Breast epithelium (tissue), 3 donors: Measurements from ENCODE around the gene C11orf52.

Experiments
- POLR2A ChIP-seq: fragments of 450-650 bp; IDR thresholded peaks from one replicate; pipeline ENCODE4 v1.6.1; 2016; ENCODE audit warnings: antibody characterized with exemption, mild to moderate bottlenecking, moderate library complexity
- TF ChIP-seq, protein P1 (sequence below), 3 donors: fragments of 450-650 bp; IDR thresholded peaks; one replicate each; pipeline ENCODE4 v1.5.1; 2016 to 2017; ENCODE audit warnings: antibody characterized with exemption in 3 of 3, mild to moderate bottlenecking in 3 of 3, moderate library complexity in 3 of 3

DNA sequence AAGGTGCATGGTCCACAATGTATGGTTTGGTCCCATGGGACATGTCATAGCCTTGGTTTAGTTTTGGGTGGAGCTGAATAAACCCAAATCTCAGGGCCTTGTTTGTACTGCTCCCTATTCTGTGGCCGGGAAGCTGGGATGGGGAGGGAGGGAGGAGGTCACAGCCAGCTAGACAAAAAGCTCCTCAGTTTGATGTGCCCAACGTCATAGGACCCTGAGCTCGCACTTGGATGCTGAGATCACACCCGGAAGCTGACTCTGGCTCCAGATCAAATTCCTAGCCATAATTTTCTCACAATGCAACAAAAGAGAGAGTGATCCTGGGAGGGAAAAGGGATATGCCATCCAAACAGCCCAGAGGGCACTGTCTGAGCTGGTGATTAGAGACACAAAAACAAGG lies 4.7 kb upstream of the C11orf52 start:
- no peak for TF ChIP-seq POLR2A
- TF ChIP-seq, protein P1, sequence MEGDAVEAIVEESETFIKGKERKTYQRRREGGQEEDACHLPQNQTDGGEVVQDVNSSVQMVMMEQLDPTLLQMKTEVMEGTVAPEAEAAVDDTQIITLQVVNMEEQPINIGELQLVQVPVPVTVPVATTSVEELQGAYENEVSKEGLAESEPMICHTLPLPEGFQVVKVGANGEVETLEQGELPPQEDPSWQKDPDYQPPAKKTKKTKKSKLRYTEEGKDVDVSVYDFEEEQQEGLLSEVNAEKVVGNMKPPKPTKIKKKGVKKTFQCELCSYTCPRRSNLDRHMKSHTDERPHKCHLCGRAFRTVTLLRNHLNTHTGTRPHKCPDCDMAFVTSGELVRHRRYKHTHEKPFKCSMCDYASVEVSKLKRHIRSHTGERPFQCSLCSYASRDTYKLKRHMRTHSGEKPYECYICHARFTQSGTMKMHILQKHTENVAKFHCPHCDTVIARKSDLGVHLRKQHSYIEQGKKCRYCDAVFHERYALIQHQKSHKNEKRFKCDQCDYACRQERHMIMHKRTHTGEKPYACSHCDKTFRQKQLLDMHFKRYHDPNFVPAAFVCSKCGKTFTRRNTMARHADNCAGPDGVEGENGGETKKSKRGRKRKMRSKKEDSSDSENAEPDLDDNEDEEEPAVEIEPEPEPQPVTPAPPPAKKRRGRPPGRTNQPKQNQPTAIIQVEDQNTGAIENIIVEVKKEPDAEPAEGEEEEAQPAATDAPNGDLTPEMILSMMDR (IDR thresholded peaks at IDR 0.05): no peak
